Mesothelial cell of epicardium (in vitro differentiated cells): Measurements from ENCODE around the gene WSCD1. TPM values are rescaled to one million over a fixed set of nuclear protein-coding genes. Genes with fewer than 3 reads are reported as not detected.

ENCODE experiments used
- DNase-seq, 2 experiments: peaks; one replicate each; pipeline ENCODE4 v3.0.0; 2021; ENCODE audit warnings: low spot score in 2 of 2; ENCODE audit not compliant: unreplicated experiment in 2 of 2
- H3K27ac Mint-ChIP-seq: 2 replicates; pipeline ENCODE4 v1.8.0; 2021; ENCODE audit warnings: mixed read lengths
- H3K27me3 Mint-ChIP-seq: 2 replicates; pipeline ENCODE4 v1.8.0; 2021; ENCODE audit warnings: low read depth, mixed read lengths
- H3K36me3 Mint-ChIP-seq: 2 replicates; pipeline ENCODE4 v1.8.0; 2021; ENCODE audit warnings: mixed read lengths
- H3K4me1 Mint-ChIP-seq: 2 replicates; pipeline ENCODE4 v1.8.0; 2021; ENCODE audit warnings: mixed read lengths
- H3K4me3 Mint-ChIP-seq: 2 replicates; pipeline ENCODE4 v1.8.0; 2021; ENCODE audit warnings: mild to moderate bottlenecking, moderate library complexity, mixed read lengths
- H3K9me3 Mint-ChIP-seq: 2 replicates; pipeline ENCODE4 v1.8.0; 2021; ENCODE audit warnings: mixed read lengths
- CTCF ChIP-seq: fragments of 200-600 bp; sonication (generic); IDR thresholded peaks from one replicate; pipeline ENCODE4 v1.5.0; 2021; ENCODE audit warnings: antibody characterized with exemption; ENCODE audit not compliant: unreplicated experiment
- total RNA-seq: library from RNA; stranded (reverse); gene quantifications from 3 replicates; pipeline ENCODE4 v1.2.1, GENCODE V29; 2021

WSCD1 gene
- total RNA-seq, 1 donor from 2014 or later, result 1.6 TPM

GRCh38 chr17:6124856-6125255 lies 54.7 kb downstream of the WSCD1 start:
- peaks cover 13% of the 10 kb centered on the region for H3K27me3 Mint-ChIP-seq
- no peak for DNase-seq
- H3K4me1 Mint-ChIP-seq, result no peaks in the 10 kb centered on the region
- no peak overlapping the region for H3K4me3 Mint-ChIP-seq
- H3K36me3 Mint-ChIP-seq, result no peaks in the 10 kb centered on the region
- H3K27ac Mint-ChIP-seq, result no peak overlapping the region
- TF ChIP-seq CTCF, result no peak
- peaks cover 24% of the 10 kb centered on the region for H3K9me3 Mint-ChIP-seq

GRCh38 chr17:6126768-6127167 lies 56.6 kb downstream of the WSCD1 start:
- H3K9me3 Mint-ChIP-seq, result peaks cover 24% of the 10 kb centered on the region
- H3K27me3 Mint-ChIP-seq, result peaks cover 21% of the 10 kb centered on the region
- H3K27ac Mint-ChIP-seq, result no peak overlapping the region
- TF ChIP-seq CTCF, result no peak
- peak in 1 of 2 experiments; percentile 1 for DNase-seq
- H3K4me3 Mint-ChIP-seq, result no peak overlapping the region
- no peaks in the 10 kb centered on the region for H3K4me1 Mint-ChIP-seq
- H3K36me3 Mint-ChIP-seq, result no peaks in the 10 kb centered on the region

GRCh38 chr17:6134721-6135120 lies 64.5 kb downstream of the WSCD1 start:
- H3K9me3 Mint-ChIP-seq, result no peaks in the 10 kb centered on the region
- H3K4me3 Mint-ChIP-seq, result no peak overlapping the region
- no peaks in the 10 kb centered on the region for H3K36me3 Mint-ChIP-seq
- H3K27ac Mint-ChIP-seq, result no peak overlapping the region
- TF ChIP-seq CTCF, result no peak
- peak in 1 of 2 experiments; percentile 5 for DNase-seq
- H3K27me3 Mint-ChIP-seq, result peaks cover 41% of the 10 kb centered on the region
- no peaks in the 10 kb centered on the region for H3K4me1 Mint-ChIP-seq

GRCh38 chr17:6135236-6135635 lies 65.1 kb downstream of the WSCD1 start:
- Mint-ChIP-seq H3K4me3 (no peak overlapping the region), H3K36me3 (no peaks in the 10 kb centered on the region), H3K4me1 (no peaks in the 10 kb centered on the region), H3K27me3 (peaks cover 40% of the 10 kb centered on the region), H3K27ac (no peak overlapping the region), H3K9me3 (no peaks in the 10 kb centered on the region)
- no peak for DNase-seq
- no peak for TF ChIP-seq CTCF

GRCh38 chr17:6135996-6136395 lies 65.8 kb downstream of the WSCD1 start:
- no peaks in the 10 kb centered on the region for H3K4me1 Mint-ChIP-seq

More at GRCh38 chr17:6135996-6136395, 65.8 kb downstream of the WSCD1 start:
- DNase-seq, result peak in 1 of 2 experiments; percentile 11
- peaks cover 40% of the 10 kb centered on the region for H3K27me3 Mint-ChIP-seq
- no peak for TF ChIP-seq CTCF
- H3K36me3 Mint-ChIP-seq, result no peaks in the 10 kb centered on the region
- no peak overlapping the region for H3K4me3 Mint-ChIP-seq
- H3K9me3 Mint-ChIP-seq, result no peaks in the 10 kb centered on the region
- H3K27ac Mint-ChIP-seq, result no peak overlapping the region
